ENCODE measurements around the gene SH3TC1.

DNA sequence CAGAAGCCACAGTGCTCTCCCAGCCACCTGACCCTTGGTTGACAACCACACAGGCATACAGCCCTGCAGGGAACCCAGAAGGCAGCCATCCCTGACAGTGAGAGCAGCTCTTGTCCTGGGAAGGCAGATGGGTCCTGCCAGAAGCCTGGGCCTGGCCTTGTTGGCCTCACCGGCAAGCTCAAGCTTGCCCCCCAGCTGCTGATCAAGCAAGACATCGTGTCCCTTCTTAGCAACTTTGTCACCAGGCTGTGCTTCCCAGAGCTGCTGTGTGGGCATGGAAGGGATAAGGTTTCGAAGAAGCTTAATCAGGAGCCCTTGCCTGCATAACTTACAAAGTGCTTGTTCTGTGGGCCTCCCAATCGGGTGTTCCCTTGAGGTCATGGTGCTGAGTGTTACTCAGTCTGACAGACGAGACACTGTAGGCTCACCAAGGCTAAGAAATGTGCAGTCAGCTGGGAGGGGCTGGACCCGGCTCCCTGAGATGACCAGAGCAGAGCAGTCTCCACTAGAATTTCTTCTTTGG is 33.7 kb upstream of the SH3TC1 start:
- no peak for TF ChIP-seq EZH2 (IDR thresholded peaks at IDR 0.05; ENCODE audit: borderline replicate concordance, low read length)
- TF ChIP-seq, protein P1, sequence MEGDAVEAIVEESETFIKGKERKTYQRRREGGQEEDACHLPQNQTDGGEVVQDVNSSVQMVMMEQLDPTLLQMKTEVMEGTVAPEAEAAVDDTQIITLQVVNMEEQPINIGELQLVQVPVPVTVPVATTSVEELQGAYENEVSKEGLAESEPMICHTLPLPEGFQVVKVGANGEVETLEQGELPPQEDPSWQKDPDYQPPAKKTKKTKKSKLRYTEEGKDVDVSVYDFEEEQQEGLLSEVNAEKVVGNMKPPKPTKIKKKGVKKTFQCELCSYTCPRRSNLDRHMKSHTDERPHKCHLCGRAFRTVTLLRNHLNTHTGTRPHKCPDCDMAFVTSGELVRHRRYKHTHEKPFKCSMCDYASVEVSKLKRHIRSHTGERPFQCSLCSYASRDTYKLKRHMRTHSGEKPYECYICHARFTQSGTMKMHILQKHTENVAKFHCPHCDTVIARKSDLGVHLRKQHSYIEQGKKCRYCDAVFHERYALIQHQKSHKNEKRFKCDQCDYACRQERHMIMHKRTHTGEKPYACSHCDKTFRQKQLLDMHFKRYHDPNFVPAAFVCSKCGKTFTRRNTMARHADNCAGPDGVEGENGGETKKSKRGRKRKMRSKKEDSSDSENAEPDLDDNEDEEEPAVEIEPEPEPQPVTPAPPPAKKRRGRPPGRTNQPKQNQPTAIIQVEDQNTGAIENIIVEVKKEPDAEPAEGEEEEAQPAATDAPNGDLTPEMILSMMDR (IDR thresholded peaks at IDR 0.05; ENCODE audit: low read length), result no peak
